HG03457 (cell line): ENCODE data around the gene CUEDC2.

ENCODE experiments used
- ATAC-seq: cut with Tn5 transposase; IDR thresholded peaks from one replicate; pipeline ENCODE4 v1.9.1; 2021; ENCODE audit warnings: moderate number of reproducible peaks; ENCODE audit not compliant: unreplicated experiment

Gene CUEDC2, protein sequence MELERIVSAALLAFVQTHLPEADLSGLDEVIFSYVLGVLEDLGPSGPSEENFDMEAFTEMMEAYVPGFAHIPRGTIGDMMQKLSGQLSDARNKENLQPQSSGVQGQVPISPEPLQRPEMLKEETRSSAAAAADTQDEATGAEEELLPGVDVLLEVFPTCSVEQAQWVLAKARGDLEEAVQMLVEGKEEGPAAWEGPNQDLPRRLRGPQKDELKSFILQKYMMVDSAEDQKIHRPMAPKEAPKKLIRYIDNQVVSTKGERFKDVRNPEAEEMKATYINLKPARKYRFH

GRCh38 chr10:102432162-102432950 is at the start of gene CUEDC2:
CUEDC2 (minus strand) TSS chr10:102432574; CDS start chr10:102425188, 7,386 bp downstream.
- ATAC-seq: peak; percentile 62

GRCh38 chr10:102480396-102480795 is 48.0 kb upstream of the CUEDC2 start:
- no peak for ATAC-seq

DNA sequence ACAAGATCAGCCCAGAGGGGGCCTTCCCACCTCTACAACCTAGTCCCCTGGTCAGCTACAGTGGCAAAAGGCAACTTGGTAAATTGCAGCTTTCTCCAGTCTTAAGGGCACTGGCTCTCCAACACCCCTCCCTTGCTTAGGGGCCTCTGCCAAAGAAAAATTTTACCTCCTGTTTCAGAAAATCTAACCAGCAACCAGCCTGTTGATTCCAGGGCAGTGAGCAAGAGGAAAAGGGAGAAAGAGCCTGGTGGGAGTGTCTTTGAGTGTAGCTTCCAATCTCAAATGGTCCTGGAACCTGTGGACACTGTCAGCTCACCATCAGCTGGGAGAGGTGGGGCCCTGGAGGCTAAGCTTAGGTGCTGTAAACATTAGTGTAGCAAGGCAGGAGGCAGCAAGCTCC is 47.3 kb upstream of the CUEDC2 start:
- no peak for ATAC-seq

DNA sequence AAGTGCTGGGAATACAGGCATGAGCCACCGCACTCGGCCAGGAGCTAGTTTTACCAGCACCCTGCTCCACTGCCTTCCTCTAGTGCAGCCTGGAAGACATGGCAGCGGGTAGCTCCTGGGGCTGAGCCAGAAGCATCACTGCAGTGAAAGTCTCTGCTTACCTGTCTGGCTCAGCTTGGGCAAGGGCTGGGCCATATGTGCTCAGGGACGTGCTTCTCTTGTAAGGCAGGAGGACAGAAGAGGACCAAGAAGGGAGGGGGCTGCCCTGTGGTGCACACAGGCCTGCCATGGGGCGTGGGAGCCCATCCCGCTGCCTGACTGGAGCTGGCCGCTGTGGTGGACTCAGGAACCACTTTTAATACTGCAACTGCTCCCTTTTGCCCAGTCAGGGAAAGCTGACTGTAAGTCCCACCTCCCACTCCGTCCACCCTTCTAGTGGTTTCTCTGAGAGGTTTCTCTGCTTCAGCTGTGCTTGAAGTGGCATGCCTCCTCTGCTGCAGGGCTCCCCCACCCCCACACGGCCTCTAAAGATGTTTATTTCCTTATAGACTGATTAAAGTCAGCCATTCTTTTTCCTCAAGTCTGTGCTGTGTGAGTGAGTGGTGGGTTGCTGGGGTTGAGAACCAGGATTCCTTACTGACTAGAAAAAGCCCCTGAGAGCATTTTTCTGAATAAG is 44.2 kb upstream of the CUEDC2 start:
- no peak for ATAC-seq

- ATAC-seq: no peak
Observed at GRCh38 chr10:102475451-102476040, 43.2 kb upstream of the CUEDC2 start.

- ATAC-seq: no peak
Observed at GRCh38 chr10:102473445-102474331, 41.3 kb upstream of the CUEDC2 start.

- ATAC-seq: no peak
Observed at GRCh38 chr10:102470579-102471546, 38.5 kb upstream of the CUEDC2 start.

- ATAC-seq: no peak
Observed at GRCh38 chr10:102468683-102469082, 36.3 kb upstream of the CUEDC2 start.

GRCh38 chr10:102467971-102468438 is 35.6 kb upstream of the CUEDC2 start:
- no peak for ATAC-seq

DNA sequence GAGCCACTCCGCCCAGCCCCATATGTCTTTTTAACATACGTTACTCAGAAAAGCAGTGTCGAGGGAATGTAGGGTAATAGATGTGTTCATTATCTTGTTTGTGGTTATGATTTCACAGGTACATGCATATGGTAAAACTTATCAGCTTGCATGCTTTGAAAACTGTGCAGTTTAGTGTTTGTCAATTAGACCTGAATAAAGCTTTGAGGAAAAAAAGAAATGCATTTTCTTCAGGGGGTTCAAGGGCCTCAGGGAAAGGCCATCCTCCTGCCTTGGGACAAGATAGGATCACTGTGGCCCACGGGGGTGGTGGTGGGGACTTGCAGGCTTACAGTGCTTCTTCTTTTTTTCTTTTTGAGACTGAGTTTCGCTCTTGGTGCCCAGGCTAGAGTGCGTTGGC is 34.9 kb upstream of the CUEDC2 start:
- ATAC-seq: no peak

DNA sequence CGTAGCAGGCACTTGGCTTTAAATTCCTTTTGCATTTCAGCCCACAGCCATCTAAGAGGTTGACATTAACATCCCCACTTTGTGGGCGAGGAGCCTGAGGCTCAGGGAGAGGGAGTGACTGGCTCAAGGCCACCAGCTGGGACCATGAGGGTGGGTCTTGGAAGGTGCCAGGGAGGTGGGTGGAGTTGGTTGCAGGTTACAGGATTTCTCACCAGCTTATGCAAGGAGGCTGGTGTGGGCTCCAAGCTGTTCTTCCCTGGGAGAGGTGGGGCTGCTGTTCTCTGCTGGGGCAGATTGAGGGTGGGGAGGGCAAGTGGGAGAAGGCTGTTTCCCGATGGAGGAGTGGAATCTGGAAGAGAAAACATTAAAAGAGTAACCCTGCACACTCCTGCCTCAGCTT is 33.1 kb upstream of the CUEDC2 start:
- no peak for ATAC-seq

- ATAC-seq: no peak
Observed at GRCh38 chr10:102463983-102464382, 31.6 kb upstream of the CUEDC2 start.

DNA sequence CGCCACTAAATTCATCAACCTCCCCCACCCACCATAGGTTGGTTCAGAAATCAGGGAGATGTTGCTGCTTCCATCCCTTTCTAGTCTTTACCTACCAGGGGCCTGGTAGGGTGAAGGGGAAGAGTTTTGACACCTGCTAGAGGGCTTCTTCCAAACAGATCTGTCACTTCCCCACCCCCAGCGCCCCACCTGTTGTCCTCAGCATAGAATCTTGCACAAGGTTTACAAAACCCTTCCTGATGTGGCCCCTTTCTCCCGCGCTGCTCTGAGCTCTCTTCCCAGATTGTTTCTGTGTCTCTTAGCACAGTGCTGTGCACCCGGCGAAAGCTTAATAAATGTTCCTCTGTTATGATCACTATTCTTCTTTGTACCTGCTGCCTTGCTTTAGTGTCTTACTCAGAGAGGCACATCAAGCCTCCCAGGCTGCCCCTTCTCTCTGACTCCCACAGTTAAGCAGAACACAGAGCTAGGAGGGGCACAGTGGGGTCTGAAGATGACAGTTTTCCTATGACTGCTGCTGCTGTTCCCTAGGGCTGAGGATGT is 30.2 kb upstream of the CUEDC2 start:
- no peak for ATAC-seq

- peak; percentile 68 for ATAC-seq
Observed at GRCh38 chr10:102461187-102462054, 29.0 kb upstream of the CUEDC2 start.

- peak; percentile 18 for ATAC-seq
Observed at GRCh38 chr10:102460836-102461186, 28.4 kb upstream of the CUEDC2 start.

DNA sequence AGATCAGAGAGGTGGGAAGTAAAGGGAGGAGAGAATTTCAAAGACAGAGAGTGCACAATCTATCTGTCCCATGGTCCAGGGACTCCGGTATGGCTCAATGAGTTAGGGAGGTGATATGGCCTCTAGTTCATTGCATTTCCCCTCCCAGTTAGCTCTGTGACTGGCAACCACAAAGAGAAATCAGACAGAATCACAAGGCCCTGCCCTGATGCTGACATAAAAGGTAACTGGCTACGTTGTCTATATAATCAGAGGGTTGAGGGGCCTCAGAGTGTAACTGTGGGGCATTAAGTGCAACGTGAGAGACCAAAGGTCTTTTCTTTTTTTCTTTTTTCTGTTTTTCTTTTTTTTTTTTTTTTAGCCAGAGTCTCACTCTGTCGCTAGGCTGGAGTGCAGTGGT is 26.3 kb upstream of the CUEDC2 start:
- no peak for ATAC-seq

DNA sequence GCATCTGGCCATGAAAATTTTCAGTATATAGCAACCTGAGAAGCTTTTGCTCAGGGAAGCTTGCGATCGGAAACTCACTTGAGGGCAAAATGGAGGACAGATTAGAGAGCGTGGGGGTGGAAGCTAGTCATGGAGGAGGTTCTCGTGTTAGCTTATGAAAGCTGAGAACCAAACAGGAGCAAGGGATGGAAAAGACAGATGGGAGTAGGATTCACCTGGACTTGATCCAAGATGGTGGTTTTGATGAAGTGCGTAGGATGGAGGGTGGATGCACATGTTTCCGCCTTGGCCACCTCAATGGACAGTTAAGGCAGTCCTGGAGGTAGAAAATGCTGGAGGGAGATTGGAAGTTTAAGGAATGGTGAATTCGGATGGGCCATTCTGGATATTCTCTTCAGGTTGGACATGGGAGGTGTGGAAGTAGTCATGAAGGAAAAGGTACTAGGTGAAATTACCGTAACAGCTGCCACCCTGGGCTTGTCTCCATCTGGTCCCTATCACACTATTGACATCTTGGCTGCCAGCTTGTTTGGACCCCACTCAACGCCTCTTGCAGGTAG is 25.3 kb upstream of the CUEDC2 start:
- ATAC-seq: no peak
